Omental fat pad (tissue), 4 donors: ENCODE measurements around the gene GDPD5. TPM values are rescaled to one million over a fixed set of nuclear protein-coding genes. Genes with fewer than 3 reads are reported as not detected.
"Not testable (repeated sequence)": the region's sequence is repeated elsewhere in the genome, so short reads cannot be mapped to it uniquely, and the experiment has no call there.

Source experiments
- ATAC-seq: fragments of 150-250 bp; one replicate; pipeline ENCODE4 v1.9.1; 2016; ENCODE audit warnings: mild to moderate bottlenecking, moderate library complexity; ENCODE audit not compliant: low FRiP score
- DNase-seq: peaks from one replicate; pipeline ENCODE4 v3.0.0-alpha.2; 2019; ENCODE audit warnings: low spot score
- CTCF ChIP-seq, 3 donors: fragments of 450-650 bp; IDR thresholded peaks; one replicate each; pipeline ENCODE4 v1.5.1; 2016 to 2017; ENCODE audit warnings: antibody characterized with exemption in 3 of 3, mild to moderate bottlenecking in 3 of 3, moderate library complexity in 2 of 3
- total RNA-seq, 4 donors: library from RNA; depleted of rRNA; stranded (reverse); fragments of >200 nt; gene quantifications; one replicate each; pipeline ENCODE4 v1.1.0, GENCODE V29; 2016

Gene GDPD5
- total RNA-seq, 4 donors from 2014 or later: 23.6 to 34.7 (median 31.7) TPM

DNA sequence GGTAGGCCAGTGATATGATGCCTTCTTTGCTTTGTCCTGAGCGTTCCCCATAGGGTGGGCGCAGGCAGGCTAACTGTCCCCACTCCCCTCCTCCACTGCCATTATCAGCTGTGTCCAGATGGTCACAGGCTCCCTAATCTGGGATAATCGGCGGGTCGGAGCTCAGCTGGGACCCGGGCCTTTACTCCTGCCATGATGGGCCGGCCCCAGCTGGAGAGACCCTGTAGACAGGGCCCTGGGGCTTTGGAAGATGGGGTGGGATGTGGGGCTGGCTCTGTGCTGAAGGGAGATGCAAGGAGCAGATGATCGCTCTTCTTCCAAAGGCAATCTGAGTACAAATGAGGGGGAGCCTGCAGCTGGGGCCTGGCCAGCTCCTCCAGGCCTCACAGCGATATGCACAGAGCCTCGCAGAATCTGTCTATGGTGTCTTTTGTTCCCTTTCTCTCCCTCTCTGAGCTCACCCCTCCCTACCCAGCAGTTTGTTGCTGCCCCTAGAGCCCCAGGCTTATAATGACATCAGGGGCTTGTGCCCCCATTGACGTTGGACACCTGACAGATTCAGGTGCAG, 104.6 kb downstream of the GDPD5 start:
- ATAC-seq (no peak), DNase-seq (no peak)
- TF ChIP-seq CTCF (IDR thresholded peaks at IDR 0.05): no peak

DNA sequence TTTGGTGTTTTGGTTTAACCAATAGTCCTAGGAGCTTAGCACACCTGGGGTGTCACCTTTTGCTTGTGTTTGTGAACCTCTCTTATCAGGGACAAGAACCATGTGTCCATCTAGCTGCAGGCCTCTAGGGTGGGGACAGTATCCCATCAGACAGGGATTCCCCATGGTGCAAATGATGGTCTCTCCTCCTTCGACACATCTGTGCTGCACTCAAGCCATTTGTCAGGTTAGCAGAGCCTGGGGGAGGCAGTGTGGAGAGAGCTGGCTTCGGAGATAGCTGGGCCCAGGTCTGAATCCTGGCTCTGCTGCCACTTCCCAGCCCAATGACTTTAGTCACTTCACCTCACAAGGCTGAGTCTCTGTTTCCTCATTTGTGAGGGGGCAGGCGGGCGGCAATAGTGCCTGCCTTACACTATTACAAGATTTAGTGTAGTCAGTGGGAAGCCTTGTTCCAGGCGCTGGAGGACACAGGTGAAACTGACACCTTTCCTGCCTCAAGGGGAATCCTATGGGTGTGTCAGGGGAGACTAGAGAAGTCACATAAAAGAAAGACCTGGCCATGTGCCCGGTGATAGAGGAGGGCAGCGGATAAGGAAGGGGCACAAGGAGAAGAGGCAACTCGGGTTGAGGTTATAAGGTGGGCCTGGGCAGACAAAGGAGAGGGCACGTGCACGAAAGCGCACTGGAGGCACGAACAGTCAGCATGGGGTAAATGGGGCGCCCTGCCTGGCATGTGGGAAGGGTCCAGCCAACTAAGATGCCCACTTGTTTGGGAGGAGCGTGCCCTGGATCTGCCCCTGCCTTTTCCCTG, 105.3 kb downstream of the GDPD5 start:
- TF ChIP-seq CTCF (IDR thresholded peaks at IDR 0.05): no peak
- DNase-seq (no peak), ATAC-seq (no peak)

- ATAC-seq (no peak), DNase-seq (no peak)
Measured at GRCh38 chr11:75413864-75414263, 111.9 kb downstream of the GDPD5 start.

DNA sequence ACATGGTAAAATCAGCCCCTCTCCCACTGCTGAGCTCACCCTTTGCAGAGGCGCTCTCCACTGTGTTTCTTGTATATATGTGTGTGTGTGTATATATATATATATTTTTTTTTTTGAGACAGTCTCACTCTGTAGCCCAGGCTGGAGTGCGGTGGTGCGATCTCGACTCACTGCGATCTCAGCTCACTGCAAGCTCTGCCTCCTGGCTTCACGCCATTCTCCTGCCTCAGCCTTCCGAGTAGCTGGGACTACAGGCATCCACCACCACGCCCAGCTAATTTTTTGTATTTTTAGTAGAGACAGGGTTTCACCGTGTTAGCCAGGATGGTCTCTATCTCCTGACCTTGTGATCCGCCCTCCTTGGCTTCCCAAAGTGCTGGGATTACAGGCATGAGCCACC, 112.6 kb downstream of the GDPD5 start:
- DNase-seq, ATAC-seq: not testable (repeated sequence)

More at GRCh38 chr11:75413864-75414263, 111.9 kb downstream of the GDPD5 start:
- TF ChIP-seq CTCF (IDR thresholded peaks at IDR 0.05): no peak

GRCh38 chr11:75409971-75410370, 115.8 kb downstream of the GDPD5 start:
- ATAC-seq: not testable (repeated sequence)

GRCh38 chr11:75408957-75409219, 116.9 kb downstream of the GDPD5 start:
- DNase-seq: no peak
- TF ChIP-seq CTCF (IDR thresholded peaks at IDR 0.05): no peak
- no peak for ATAC-seq

More at GRCh38 chr11:75409971-75410370, 115.8 kb downstream of the GDPD5 start:
- DNase-seq: not testable (repeated sequence)

DNA sequence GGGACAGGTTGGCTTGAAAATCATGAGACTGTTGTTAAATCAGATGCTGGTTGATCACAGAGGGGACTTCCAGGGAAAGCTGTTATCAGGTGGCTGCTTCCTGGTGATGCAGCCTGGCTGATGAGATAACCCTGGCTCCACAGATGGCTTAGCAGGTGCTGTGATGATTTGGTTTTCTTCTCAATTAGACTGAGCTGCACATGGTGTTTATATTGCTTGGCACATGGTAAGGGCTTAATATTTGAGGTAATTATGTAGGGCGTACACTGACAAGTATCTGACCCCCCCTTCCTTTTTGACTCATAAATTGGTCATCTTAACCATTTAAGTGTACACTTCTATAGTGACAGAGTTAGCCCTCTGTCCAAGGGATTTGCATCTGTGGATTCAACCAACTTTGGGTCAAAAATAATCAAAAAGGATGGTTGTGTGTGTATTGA, 119.4 kb downstream of the GDPD5 start:
- no peak for TF ChIP-seq CTCF (IDR thresholded peaks at IDR 0.05)
- DNase-seq: no peak
- ATAC-seq: peak; percentile 39

- ATAC-seq (no peak), DNase-seq (no peak)
- no peak for TF ChIP-seq CTCF (IDR thresholded peaks at IDR 0.05)
Measured at GRCh38 chr11:75403983-75404658, 121.6 kb downstream of the GDPD5 start.
